ENCODE results near the gene DNAJC15.

DNAJC15 gene

DNA sequence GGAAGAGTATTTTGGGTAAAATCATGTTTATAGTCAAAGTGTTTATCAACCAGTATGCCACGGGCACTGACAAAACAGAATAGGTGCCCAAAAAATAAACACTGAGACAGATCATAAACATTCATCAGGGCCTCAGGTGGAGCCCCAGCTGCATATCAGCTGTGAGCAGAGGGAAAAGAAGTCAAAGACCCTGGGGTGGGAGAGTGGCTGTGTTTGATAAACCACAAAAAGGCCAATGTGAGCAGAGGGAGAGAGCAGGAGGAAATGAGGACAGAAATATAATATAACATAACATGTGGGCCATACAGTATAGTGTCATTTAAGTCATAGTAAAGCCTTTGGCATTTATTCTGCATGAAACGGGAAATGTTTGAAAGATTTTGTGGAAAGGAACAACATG, 21.4 kb upstream of the DNAJC15 start:
- intact Hi-C loops (cut with DNase I) = no loop called here
- DNase-seq = no peak

DNA sequence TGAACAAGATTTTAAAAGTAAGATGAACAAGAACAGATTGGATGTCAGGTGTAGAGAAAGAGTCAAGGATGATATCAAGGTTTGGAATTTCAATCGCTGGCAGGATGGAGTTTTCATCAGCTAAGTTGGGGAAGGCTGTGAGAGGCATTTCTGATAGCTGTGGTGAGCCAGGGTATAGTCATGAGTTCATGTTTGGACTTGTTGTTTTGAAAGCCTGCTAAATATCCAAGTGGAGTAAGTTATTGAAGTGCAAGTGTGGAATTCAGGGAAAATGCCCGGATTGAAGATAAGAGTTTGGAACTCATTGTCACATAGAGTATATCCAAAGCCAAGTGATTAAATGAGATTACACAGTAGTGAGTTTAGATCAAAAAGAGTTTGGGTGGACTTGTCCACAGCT, 20.4 kb upstream of the DNAJC15 start:
- DNase-seq = no peak
- intact Hi-C loops (cut with DNase I) = no loop called here

DNA sequence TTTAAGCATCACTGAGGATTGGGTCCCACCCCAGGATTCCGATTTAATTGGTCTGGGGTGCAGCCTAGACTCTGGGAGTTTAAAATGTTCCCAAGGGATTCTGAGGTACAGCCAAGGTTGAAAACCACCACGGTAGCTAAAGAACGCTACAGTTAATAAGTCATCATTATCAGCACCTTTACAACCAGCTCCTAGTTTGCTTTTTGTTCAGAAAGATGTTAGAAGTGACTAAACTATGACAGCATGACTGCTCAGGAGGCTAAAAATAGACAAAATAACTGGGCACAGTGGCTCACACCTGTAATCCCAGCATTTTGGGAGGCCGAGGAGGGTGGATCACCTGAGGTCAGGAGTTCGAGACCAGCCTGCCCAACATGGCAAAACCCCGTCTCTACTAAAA, 19.7 kb upstream of the DNAJC15 start:
- intact Hi-C loops (cut with DNase I) = no loop called here
- DNase-seq = no peak

DNA sequence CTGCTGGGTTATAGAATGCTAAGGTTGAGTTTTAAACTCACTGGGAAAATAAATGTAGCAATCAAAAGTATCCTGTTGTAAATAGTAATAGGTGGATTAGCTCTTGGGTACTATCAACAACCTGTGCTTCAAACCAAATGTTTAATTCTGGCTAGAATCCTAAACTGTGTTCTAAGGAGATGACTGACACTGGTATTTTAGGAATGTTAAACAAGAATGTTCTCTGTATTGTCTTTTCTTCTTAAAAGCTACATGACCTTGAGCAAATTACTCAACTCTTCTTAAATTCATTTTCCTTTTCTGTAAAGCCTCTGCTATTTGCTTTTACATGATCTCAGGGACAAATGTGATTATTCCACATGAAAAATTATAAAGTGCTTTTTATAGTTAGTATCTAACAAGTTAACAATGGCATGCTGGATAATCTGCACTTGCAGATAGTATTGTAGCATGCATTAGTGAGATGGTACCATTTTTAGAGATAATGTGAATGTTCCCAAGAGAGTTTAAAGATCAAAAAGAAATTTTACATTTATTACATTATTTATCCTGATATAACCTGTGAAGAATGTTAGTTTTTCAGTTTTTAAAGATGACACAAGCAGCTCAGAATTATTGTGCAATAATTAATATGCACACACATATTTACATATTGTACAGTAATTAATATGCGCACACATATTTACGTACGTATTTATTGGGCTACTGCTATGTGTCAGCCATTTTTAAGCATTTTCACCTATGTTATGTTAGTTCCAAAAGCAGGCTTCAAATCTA, 17.7 kb upstream of the DNAJC15 start:
- DNase-seq = no peak
- intact Hi-C loops (cut with DNase I) = no loop called here

DNA sequence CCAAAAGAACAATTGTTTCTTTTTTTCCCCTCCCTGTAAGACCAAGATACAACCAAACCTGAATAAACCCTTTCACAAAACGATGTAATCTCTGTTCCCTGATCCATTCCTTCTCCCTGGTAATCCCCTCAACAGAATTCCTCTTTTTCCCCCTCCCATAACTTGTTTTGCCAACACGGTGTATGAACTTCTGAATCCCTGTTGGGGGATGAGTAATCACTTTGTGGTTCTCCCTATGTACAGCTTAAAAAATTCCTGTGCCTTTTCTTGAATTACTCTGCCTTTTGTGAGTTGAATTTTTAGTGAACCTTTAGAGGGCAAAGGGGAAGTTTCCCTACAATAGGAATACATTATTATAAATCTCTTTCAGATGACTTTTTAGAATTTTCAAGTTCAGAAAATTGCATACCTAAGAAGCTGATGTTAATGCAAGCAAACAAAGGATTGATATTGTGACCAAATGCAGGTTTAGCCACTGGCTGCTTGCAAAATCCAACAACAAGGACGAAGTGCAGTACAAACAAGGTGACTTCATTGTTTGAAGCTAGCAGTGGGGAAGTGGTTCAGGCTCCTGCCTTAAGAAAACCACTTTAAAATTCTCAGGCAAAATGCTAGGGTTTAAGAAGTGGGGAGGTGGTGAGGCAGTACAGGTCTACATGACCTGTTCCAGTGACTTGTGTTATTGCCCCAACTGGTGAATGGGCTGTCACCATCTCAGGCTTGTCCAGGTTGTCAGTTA, 16.3 kb upstream of the DNAJC15 start:
- no peak for DNase-seq
- intact Hi-C loops (cut with DNase I) = no loop called here

DNA sequence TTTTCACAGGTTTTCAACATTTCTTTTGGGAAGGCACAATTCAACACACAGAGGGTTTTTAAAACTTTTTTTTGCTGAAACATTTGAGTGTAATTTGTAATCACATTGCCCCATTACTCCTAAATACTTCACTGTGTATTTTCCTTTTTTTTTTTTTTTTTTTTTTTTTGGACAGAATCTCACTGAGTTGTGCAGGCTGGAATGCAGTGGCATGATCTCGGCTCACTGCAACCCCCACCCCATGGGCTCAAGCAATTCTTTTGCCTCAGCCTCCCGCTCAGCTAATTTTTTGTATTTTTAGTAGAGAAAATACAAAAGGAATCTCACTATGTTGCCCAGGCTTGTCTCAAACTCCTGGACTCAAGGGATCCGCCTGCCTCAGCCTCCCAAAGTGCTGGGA, 14.8 kb upstream of the DNAJC15 start:
- no peak for DNase-seq
- intact Hi-C loops (cut with DNase I) = no loop called here

DNA sequence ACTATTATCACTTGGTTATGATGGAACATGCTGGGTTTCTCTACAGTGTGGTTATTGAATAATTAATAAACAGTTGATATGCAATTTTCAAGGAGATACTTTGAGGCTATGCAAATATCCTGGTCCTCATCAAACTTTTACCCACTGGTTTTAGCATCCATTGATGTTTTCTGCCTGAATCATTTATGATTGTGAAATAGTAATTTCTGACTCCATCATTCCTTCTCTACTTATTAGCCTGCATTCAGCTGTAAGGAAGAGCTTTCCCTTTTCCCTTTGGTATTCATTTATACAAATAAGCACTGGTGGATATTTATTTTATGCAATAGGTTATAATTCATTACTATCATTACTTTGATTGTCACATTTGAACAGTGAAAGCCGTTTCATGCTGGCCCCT, 13.9 kb upstream of the DNAJC15 start:
- no peak for DNase-seq
- intact Hi-C loops (cut with DNase I) = no loop called here

DNA sequence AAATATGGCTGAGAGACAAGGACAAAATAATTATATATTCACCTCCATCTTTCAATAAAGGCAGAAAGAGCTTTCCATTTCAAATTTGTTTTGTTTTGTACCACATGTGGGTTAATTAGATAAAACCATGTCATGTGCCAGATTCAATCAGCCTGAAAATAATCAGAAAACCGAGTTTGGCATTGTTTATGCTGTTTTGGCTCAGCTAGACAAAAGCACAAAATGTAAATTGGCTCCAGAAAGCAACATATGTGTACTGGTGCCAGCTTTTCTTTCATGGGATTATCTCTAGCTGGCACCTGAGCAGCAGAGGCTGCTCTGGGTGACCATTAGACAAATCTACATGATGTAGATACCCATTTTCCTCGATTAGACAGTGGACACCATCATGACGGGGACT, 9.2 kb upstream of the DNAJC15 start:
- no peak for DNase-seq
- intact Hi-C loops (cut with DNase I) = no loop called here

DNA sequence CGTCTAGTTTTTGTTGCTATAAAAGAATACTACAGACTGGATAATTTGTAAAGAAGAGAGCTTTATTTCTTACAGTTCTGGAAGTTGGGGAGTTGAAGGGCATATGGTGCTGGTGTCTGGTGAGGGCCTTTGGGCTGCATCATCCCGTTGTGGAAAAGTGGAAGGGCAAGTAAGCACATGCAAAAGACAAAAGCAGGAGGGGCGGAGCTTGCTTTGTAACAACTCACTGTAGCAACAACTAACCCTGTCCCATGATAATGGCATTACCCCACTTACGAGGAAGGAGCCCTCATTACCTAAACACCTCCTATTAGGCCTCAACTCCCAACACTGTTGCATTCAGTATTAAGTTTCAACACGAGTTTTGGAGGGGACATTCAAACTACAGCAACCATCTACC, 7.2 kb upstream of the DNAJC15 start:
- no peak for DNase-seq
- intact Hi-C loops (cut with DNase I) = no loop called here

DNA sequence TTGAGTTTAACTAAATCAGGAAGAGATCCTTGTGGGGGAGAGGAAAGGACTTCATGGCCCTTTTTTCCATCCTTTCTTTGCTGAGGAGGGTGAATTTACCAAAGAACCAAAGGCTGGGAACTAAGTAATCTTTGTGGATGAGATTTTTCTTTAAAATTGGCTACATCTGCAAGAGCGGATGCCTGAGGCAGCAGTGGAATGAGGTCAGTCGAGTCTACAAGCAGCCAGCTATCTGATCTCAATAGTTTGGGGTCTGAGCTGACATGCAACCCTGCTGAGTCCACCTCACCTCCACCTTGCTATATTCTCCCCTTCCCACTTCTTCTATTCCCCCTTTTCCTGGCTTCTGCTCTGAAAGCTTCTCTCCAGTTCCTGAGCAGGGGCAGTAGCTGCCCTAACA, 3.6 kb upstream of the DNAJC15 start:
- no peak for DNase-seq
- intact Hi-C loops (cut with DNase I) = no loop called here

DNA sequence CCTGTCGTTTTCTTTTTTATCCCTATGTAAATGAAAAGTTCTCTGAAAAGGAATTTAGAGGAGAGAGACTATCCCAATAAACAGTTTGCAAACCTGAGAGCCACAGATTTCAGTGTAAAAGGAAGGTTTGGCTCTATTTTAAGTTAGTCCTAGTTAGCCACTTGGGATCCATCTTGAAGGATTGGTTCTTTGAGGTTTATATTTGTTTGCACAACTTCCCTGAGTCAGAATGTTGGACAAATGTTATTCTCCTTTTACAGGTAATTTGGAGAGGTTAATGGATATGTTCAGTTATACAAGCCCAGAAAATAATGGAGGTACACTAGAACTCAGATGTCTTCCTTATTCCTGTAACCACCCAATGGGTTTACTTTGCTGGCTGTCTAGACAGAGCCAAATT, 2.6 kb upstream of the DNAJC15 start:
- intact Hi-C loops (cut with DNase I) = no loop called here
- DNase-seq = no peak

DNA sequence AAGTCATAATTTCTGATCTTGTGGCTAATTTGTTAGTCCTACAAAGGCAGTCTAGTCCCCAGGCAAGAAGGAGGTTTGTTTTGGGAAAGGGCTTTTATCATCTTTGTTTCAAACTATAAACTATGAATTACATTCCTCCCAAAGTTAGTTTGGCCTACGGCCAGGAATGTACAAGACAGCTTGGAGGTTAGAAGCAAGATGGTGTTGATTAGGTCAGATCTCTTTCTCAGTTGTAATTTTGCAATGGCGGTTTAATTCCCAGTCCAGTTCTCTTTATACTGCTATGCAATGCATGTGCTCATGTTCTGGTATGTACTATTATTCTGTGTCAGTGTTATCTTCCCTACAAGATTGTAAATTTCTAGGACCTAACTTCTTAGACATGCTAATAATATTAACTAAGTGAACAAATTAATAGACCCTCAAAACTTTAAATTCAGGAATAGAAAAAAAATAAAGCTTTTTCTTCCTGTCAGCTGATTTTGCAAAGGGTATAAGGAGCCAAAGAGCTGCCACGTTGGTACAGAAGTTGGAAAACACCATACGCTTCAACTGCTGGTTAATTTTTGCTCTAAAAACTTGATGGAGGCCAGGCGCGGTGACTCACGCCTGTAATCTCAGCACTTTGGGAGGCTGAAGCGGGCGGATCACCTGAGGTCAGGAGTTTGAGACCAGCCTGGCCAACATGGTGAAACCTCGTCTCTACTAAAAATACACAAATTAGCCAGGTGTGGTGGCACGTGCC, 1.3 kb upstream of the DNAJC15 start:
- no peak for DNase-seq
- intact Hi-C loops (cut with DNase I) = no loop called here

DNA sequence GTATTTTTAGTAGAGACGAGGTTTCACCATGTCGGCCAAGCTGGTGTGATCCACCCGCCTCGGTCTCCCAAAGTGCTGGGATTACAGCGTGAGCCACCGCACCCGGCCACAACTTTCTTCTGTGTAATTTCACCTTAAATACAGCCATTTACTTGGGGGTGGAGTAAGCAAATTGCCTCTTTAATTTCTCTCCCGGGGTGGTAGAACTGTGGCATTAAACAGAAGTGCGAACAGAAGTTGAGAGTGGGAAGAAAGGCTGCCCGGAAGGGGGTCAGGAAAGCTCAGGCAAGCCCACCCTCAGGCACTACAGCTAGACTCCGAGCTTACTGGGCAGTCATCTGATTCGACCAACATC, 475 bp upstream of the DNAJC15 start:
- intact Hi-C loops (cut with DNase I) = no loop called here
- peak in 5 of 42 donors; percentile 2 to 45 (median 18) for DNase-seq

DNA sequence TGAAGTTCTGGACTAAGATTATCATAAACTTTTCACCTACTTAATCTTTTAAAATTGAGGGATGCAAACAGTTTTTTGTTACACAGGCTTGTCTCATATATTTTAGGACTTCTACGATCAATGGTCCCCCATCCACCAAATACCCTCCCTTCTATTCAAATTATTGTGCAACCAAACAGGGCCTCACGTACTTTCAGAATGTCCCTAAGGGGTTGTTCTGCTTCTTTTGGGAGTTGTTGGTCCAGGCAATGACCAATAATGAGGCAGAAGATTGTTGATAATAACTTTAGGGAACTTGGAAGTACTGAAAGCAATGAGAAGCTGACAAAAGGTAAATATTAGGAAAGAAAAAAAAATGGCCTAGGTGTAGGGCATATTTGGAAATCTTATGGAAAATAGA, 2.9 kb downstream of the DNAJC15 start:
- no peak for DNase-seq
- intact Hi-C loops (cut with DNase I) = no loop called here

DNA sequence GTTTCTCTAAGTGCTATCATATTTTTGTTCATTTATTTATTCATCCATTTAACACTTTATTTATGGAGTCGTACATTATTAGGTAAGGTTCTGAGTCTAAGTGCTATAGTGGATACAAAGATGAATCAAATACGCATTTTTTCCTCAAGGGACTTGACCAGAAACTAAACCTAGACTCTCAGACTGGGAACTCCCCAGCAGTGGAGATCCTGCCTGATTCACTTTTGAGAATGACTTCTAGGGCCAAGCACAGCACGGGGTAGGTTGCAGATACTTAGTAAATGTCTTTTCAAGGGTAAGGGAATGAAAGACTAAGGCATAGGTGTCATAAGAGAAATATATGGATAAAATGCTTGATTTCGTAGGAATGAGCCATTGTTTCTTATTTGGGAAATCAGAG, 7.2 kb downstream of the DNAJC15 start:
- DNase-seq = no peak
- intact Hi-C loops (cut with DNase I) = no loop called here

DNA sequence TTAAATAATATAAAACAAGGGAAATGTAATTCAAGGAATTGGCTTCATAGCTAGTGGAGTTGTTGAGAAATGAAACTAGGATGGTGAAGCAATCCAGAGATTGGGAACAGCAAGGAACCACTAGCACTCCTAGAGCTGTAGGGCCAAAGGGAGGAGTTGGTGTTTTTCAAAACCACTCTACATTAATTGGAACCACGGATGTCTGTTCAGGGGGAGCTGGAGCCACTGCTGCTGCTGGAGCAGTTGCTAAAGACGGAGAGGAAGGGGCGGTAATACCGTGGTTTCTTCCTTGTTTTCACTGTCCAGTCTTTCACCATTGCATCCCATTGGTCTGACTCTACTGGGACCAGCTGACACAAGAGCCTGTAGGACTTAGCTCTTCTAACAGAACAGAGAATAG, 8.5 kb downstream of the DNAJC15 start:
- DNase-seq = no peak
- intact Hi-C loops (cut with DNase I) = no loop called here

DNA sequence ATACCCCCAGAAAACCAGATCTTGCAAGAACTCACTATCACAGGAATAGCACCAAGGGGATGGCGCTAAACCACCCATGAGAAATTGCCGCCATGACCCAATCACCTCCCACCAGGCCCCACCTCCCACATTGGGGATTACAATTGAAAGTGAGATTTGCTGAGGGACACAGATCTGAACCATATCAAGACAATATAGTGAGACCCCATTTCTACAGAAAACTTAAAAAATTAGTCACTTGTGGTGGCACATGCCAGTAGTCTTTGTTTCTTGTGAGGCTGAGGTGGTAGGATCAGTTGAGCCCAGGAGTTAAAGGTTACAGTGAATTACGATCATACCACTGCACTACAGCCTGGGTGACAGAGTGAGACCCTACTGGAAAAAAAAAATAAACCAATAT, 9.7 kb downstream of the DNAJC15 start:
- intact Hi-C loops (cut with DNase I) = no loop called here
- no peak for DNase-seq

DNA sequence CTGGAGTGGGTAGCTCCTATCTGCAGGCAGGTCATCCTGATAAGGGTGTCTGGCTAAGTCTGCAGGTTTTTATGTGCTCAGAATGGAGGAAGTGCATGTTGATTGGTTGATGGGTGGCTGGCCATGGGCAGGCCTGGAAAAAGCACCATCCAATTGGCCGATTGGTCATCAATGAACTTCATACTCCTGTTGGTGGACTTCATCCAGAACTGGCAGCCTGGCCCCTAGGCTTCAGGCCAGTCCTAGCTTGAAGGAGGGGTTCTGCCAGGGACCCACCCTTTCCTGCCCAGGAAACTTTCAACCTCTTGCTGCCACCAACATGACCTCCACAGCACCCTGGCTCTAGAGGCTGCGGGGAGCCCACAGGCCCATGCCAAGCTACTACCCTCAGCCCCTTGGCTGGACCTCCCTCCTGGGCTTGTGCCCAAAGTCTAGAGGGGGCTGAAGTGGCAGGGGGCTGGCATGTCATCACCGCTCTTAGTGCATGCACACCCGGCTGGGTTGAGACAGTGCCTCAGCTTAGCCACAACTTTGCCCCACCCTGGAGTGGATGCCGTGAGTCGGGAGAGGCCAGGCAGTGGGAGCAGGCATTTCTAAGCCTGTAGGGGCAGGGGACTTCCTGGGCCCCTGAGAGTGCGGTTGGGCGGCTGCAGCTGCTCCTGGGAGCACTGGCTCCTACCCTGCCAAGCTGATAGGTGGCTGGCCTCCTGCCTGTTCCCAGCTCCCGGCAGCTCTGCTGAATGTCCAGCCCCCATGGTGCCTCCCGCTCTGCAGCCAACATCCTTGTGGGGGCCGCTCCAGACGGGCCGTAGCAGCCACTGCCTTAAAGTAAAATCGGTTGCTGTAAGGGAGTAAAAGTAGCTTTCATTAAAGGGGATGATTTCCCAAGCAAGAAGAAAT, 13.2 kb downstream of the DNAJC15 start:
- DNase-seq = peak in 19 of 42 donors; percentile 11 to 58 (median 38)
- intact Hi-C loops (cut with DNase I) = no loop called here

DNA sequence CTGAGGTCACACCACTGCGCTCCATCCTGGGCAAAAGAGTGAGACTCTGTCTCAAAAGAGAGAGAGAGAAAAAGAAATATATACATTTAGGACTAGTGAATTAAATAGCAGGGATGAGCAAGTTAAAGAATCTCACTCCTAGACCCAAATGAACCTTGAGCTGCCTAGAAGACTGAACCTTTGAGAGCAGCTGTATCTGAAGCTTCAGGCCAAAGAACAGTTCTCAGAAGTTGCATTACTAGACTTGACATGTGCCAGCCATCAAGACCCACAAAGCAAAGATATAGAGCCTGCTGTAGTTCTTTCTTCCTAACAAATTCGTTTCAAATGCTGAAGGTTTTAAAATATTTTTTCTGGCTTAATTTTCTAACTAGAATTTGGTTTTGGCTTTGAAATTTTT, 16.6 kb downstream of the DNAJC15 start:
- intact Hi-C loops (cut with DNase I) = no loop called here
- DNase-seq = no peak

All from head of caudate nucleus (tissue), 42 donors.